H1 (cell line): ENCODE results near the gene MROH2A. TPM values are rescaled to one million over a fixed set of nuclear protein-coding genes. Genes with fewer than 3 reads are reported as not detected.

Source experiments
- CTCF ChIA-PET: fragments of 300-600 bp; sonication (Branson Sonifier 250); formaldehyde crosslinking; loops from one replicate; lab custom pipeline; 2021; ENCODE audit not compliant: partially characterized antibody; lab: Charles Lee
- POLR2A ChIA-PET: fragments of 300-600 bp; sonication (Branson Sonifier 250); formaldehyde crosslinking; loops from one replicate; lab custom pipeline; 2021; ENCODE audit warnings: inconsistent platforms; ENCODE audit not compliant: partially characterized antibody; lab: Charles Lee
- DNase-seq, 2 experiments: peaks; one replicate each; pipeline versions ENCODE4 v3.0.0 to v3.0.0-alpha.2; 2010 to 2022; ENCODE audit warnings: low spot score in 2 of 2, low read depth in 1 of 2, mixed read lengths in 1 of 2
- FAIRE-seq: peaks from 2 replicates; lab custom pipeline; 2011; peaks lifted over from hg19 to GRCh38; lab: Jason Lieb, UNC
- H2AFZ ChIP-seq: 2 replicates; pipeline ENCODE4 v1.8.1; 2012; ENCODE audit warnings: low read length, inconsistent platforms
- H2AK5ac ChIP-seq: 2 replicates; pipeline ENCODE4 v1.6.1; 2013; ENCODE audit warnings: low read depth, low read length
- H2BK120ac ChIP-seq: replicated peaks from 2 replicates; pipeline ENCODE3; 2013; ENCODE audit warnings: low read depth, low read length, inconsistent platforms
- H2BK12ac ChIP-seq: 2 replicates; pipeline ENCODE4 v1.6.1; 2013; ENCODE audit warnings: low read depth, low read length
- H2BK15ac ChIP-seq: 2 replicates; pipeline ENCODE4 v1.6.1; 2013; ENCODE audit warnings: low read length
- H2BK20ac ChIP-seq: 2 replicates; pipeline ENCODE4 v1.6.1; 2013; ENCODE audit warnings: low read length
- H2BK5ac ChIP-seq: 2 replicates; pipeline ENCODE4 v1.6.1; 2013; ENCODE audit warnings: low read depth, low read length
- H3K14ac ChIP-seq: 2 replicates; pipeline ENCODE4 v1.6.1; 2013; ENCODE audit warnings: inconsistent platforms; ENCODE audit not compliant: insufficient read length
- H3K18ac ChIP-seq: 2 replicates; pipeline ENCODE4 v1.6.1; 2013; ENCODE audit warnings: low read length; ENCODE audit errors: extremely low read depth
- H3K23ac ChIP-seq: 2 replicates; pipeline ENCODE4 v1.6.1; 2013; ENCODE audit warnings: inconsistent platforms; ENCODE audit not compliant: insufficient read length
- H3K23me2 ChIP-seq: 2 replicates; pipeline ENCODE4 v1.6.1; 2013; ENCODE audit warnings: low read depth, low read length
- H3K27ac ChIP-seq: 2 replicates; pipeline ENCODE4 v1.6.1; 2011; ENCODE audit warnings: low read depth, low read length, inconsistent platforms
- H3K27me3 ChIP-seq, 4 experiments: replicated peaks in 1 of 4; 1 replicate in 1 of 4; 2 replicates in 3 of 4; pipeline versions ENCODE4 v1.6.1 to v1.8.1; 2011 to 2013; ENCODE audit warnings: low read length in 3 of 4, mild to moderate bottlenecking in 3 of 4, inconsistent platforms in 2 of 4, mixed read lengths in 2 of 4, moderate library complexity in 1 of 4; ENCODE audit not compliant: control insufficient read depth in 3 of 4, insufficient read depth in 3 of 4; ENCODE audit errors: extremely low read depth in 1 of 4
- H3K36me3 ChIP-seq, 4 experiments: 2 replicates each; pipeline versions ENCODE4 v1.6.1 to v1.8.1; 2011 to 2013; ENCODE audit warnings: mild to moderate bottlenecking in 4 of 4, low read length in 3 of 4, moderate library complexity in 2 of 4, control low read depth in 1 of 4, inconsistent platforms in 1 of 4; ENCODE audit not compliant: insufficient read depth in 4 of 4, control insufficient read depth in 2 of 4
- H3K4ac ChIP-seq: replicated peaks from 2 replicates; pipeline ENCODE3; 2013; ENCODE audit warnings: low read length, low read depth, mixed read lengths, inconsistent platforms; ENCODE audit not compliant: insufficient read length
- H3K4me1 ChIP-seq, 4 experiments: replicated peaks in 1 of 4; 1 replicate in 1 of 4; 2 replicates in 3 of 4; pipeline versions ENCODE4 v1.6.1 to v1.8.1; 2011 to 2013; ENCODE audit warnings: low read length in 3 of 4, inconsistent platforms in 2 of 4, mixed read lengths in 1 of 4; ENCODE audit not compliant: insufficient read depth in 4 of 4, control insufficient read depth in 3 of 4
- H3K4me2 ChIP-seq, 2 experiments: 2 replicates each; pipeline versions ENCODE4 v1.6.1 to v1.8.1; 2011 to 2013; ENCODE audit warnings: low read depth in 2 of 2, low read length in 2 of 2, control low read depth in 1 of 2, inconsistent platforms in 1 of 2, mild to moderate bottlenecking in 1 of 2; ENCODE audit not compliant: insufficient read depth in 1 of 2
- H3K4me3 ChIP-seq, 4 experiments: fragments of 200-600, 300-600 bp in 1 of 4; sonication (generic), shearing (Covaris generic), sonication (Bioruptor Twin) in 1 of 4; 2 replicates each; pipeline versions ENCODE4 v1.5.1 to v1.8.1; 2011 to 2016; ENCODE audit warnings: low read length in 4 of 4, low read depth in 3 of 4, control low read depth in 2 of 4, inconsistent platforms in 2 of 4, mild to moderate bottlenecking in 2 of 4, mixed read lengths in 1 of 4, moderate library complexity in 1 of 4; ENCODE audit not compliant: insufficient read depth in 2 of 4; ENCODE audit errors: extremely low read depth in 1 of 4
- H3K56ac ChIP-seq: replicated peaks from 2 replicates; pipeline ENCODE3; 2013; ENCODE audit warnings: low read depth, mild to moderate bottlenecking, mixed read lengths, low read length, inconsistent platforms; ENCODE audit not compliant: insufficient read length
- H3K79me1 ChIP-seq: 2 replicates; pipeline ENCODE4 v1.6.1; 2013; ENCODE audit warnings: low read depth, low read length, control low read depth
- H3K79me2 ChIP-seq, 2 experiments: 2 replicates each; pipeline versions ENCODE4 v1.6.1 to v1.8.1; 2012 to 2013; ENCODE audit warnings: low read length in 2 of 2, mild to moderate bottlenecking in 2 of 2, inconsistent platforms in 1 of 2; ENCODE audit not compliant: insufficient read depth in 2 of 2, control insufficient read depth in 1 of 2
- H3K9ac ChIP-seq, 4 experiments: replicated peaks in 1 of 4; 1 replicate in 1 of 4; 2 replicates in 3 of 4; pipeline versions ENCODE4 v1.6.1 to v1.8.1; 2011 to 2013; ENCODE audit warnings: low read depth in 3 of 4, low read length in 3 of 4, control low read depth in 2 of 4, mild to moderate bottlenecking in 2 of 4, moderate library complexity in 2 of 4, inconsistent platforms in 1 of 4; ENCODE audit errors: extremely low read depth in 1 of 4
- H3K9me3 ChIP-seq, 2 experiments: 2 replicates each; pipeline versions ENCODE4 v1.6.1 to v1.8.1; 2012 to 2013; ENCODE audit warnings: mild to moderate bottlenecking in 2 of 2, moderate library complexity in 2 of 2, control low read depth in 1 of 2, inconsistent platforms in 1 of 2, low read depth in 1 of 2, low read length in 1 of 2, mixed read lengths in 1 of 2; ENCODE audit not compliant: insufficient read depth in 2 of 2
- H4K20me1 ChIP-seq, 2 experiments: replicated peaks in 1 of 2; 2 replicates each; pipeline versions ENCODE3 to v1.8.1; 2011 to 2013; ENCODE audit warnings: inconsistent platforms in 2 of 2, low read length in 2 of 2, mild to moderate bottlenecking in 1 of 2; ENCODE audit not compliant: insufficient read depth in 2 of 2, control insufficient read depth in 1 of 2
- H4K5ac ChIP-seq: 2 replicates; pipeline ENCODE4 v1.6.1; 2013; ENCODE audit warnings: low read length, low read depth, mixed read lengths, inconsistent platforms; ENCODE audit not compliant: insufficient read length
- H4K8ac ChIP-seq: 2 replicates; pipeline ENCODE4 v1.8.0; 2013; ENCODE audit warnings: mild to moderate bottlenecking, moderate library complexity, low read length, inconsistent platforms; ENCODE audit not compliant: insufficient read depth; ENCODE audit errors: extremely low read depth
- H4K91ac ChIP-seq: replicated peaks from 2 replicates; pipeline ENCODE3; 2013; ENCODE audit warnings: low read length, mixed read lengths, inconsistent platforms; ENCODE audit not compliant: insufficient read length
- CBX8 ChIP-seq: fragments of 300-800, 300-1000 bp; sonication (generic); IDR thresholded peaks from 2 replicates; pipeline ENCODE4 v1.7.1; 2016; ENCODE audit warnings: low read depth, low read length, borderline replicate concordance
- CREB1 ChIP-seq: IDR thresholded peaks from 2 replicates; pipeline ENCODE4 v1.6.1; 2012; ENCODE audit warnings: inconsistent platforms
- EP300 ChIP-seq, 2 experiments: IDR thresholded peaks; 1 replicate in 1 of 2; 2 replicates in 1 of 2; pipeline ENCODE4 v1.6.1; 2011 to 2012; ENCODE audit warnings: low read depth in 2 of 2, low read length in 2 of 2, mild to moderate bottlenecking in 2 of 2, borderline replicate concordance in 1 of 2, inconsistent platforms in 1 of 2, moderate library complexity in 1 of 2
- HDAC2 ChIP-seq, 2 experiments: fragments of 300-600 bp in 1 of 2; sonication (generic) in 1 of 2; IDR thresholded peaks; 2 replicates each; pipeline ENCODE4 v1.6.1; 2011 to 2012; ENCODE audit warnings: low read depth in 2 of 2, low read length in 2 of 2, mild to moderate bottlenecking in 2 of 2, moderate library complexity in 2 of 2, borderline replicate concordance in 1 of 2, inconsistent platforms in 1 of 2
- JUND ChIP-seq: IDR thresholded peaks from 2 replicates; pipeline ENCODE4 v1.6.1; 2011; ENCODE audit warnings: mild to moderate bottlenecking, improper control_type of control experiment, low read length
- NRF1 ChIP-seq: IDR thresholded peaks from 2 replicates; pipeline ENCODE4 v1.6.1; 2011; ENCODE audit warnings: mild to moderate bottlenecking, low read depth, low read length, improper control_type of control experiment
- RBBP5 ChIP-seq: IDR thresholded peaks from 2 replicates; pipeline ENCODE4 v1.7.1; 2012; ENCODE audit warnings: low read depth, mild to moderate bottlenecking, inconsistent platforms, low read length, moderate library complexity, borderline replicate concordance
- SIN3A ChIP-seq, 2 experiments: IDR thresholded peaks in 1 of 2; conservative IDR thresholded peaks in 1 of 2; 2 replicates each; pipeline ENCODE4 v1.6.1; 2011 to 2012; ENCODE audit warnings: low read length in 2 of 2, improper control_type of control experiment in 1 of 2, low read depth in 1 of 2, mild to moderate bottlenecking in 1 of 2
- SIRT6 ChIP-seq: IDR thresholded peaks from one replicate; pipeline ENCODE4 v1.7.1; 2012; ENCODE audit warnings: low read length, inconsistent platforms
- SP2 ChIP-seq: IDR thresholded peaks from 2 replicates; pipeline ENCODE4 v1.6.1; 2012; ENCODE audit warnings: mild to moderate bottlenecking, low read length, inconsistent platforms
- TBP ChIP-seq: IDR thresholded peaks from 2 replicates; pipeline ENCODE4 v1.6.1; 2011; ENCODE audit warnings: low read depth, low read length, improper control_type of control experiment
- TCF12 ChIP-seq: IDR thresholded peaks from 2 replicates; pipeline ENCODE4 v1.6.1; 2011; ENCODE audit warnings: low read depth, mild to moderate bottlenecking, low read length
- USF2 ChIP-seq: IDR thresholded peaks from 2 replicates; pipeline ENCODE4 v1.6.1; 2011; ENCODE audit warnings: low read length, improper control_type of control experiment
- ZNF274 ChIP-seq: IDR thresholded peaks from 2 replicates; pipeline ENCODE4 v1.7.0; 2012; ENCODE audit warnings: low read length, borderline replicate concordance; ENCODE audit errors: extremely low read depth
- WGBS, 2 experiments: shearing (Covaris generic) in 1 of 2; methylation state at CpG; one replicate each; pipeline versions ENCODE4 v1.1.6 to v1.1.7; 2013 to 2015; ENCODE audit warnings: low lambda C conversion rate in 2 of 2, mixed read lengths in 2 of 2, inconsistent platforms in 1 of 2, low coverage in 1 of 2, missing lambda C conversion rate in 1 of 2; ENCODE audit not compliant: insufficient replicate concordance in 2 of 2, insufficient coverage in 1 of 2, insufficient read length in 1 of 2; ENCODE audit errors: extremely low coverage in 1 of 2, missing lambda C conversion rate in 1 of 2; 5-methylcytosine and 5-hydroxymethylcytosine counted together
- polyA plus RNA-seq, 7 experiments: library from polyadenylated mRNA; depleted of rRNA in 3 of 7; stranded (reverse) in 5 of 7; unstranded in 2 of 7; fragments of >200 nt in 5 of 7; fragments of 200-250 nt in 2 of 7; gene quantifications; 1 replicate in 5 of 7; 2 replicates in 1 of 7; 4 replicates in 1 of 7; pipeline versions ENCODE4 v1.2.1 to v1.2.3, GENCODE V29; 2011 to 2013; ENCODE audit warnings: missing spikeins in 2 of 7, mixed read lengths in 2 of 7
- total RNA-seq: library from RNA; stranded (reverse); fragmentation: NEBNext Ultra II Directional; extraction: Animal tissue kit (Norgen Biotek cat#: 25700); gene quantifications from 2 replicates; pipeline ENCODE4 v1.2.1, GENCODE V29; 2021

MROH2A gene
- total and polyA plus RNA-seq, 2 of the 8 experiments (the other 6 are each of a cell fraction or from before 2014, with no cell fraction given), result not detected

GRCh38 chr2:233821196-233821595 is 43.1 kb downstream of the MROH2A start:
- no peaks in the 10 kb centered on the region for H3K4me1 ChIP-seq
- 80% methylated on average over 3 of the region's 3 CpGs; no CpG with 5 or more reads in 1 of the 2 experiments for WGBS, 2 experiments
- no peak overlapping the region for H3K23ac ChIP-seq
- no peak for DNase-seq
- no peak overlapping the region for H3K14ac ChIP-seq
- H3K4ac ChIP-seq, result no peak overlapping the region
- H2BK20ac ChIP-seq, result no peak overlapping the region
- no peak overlapping the region for H2BK5ac ChIP-seq
- H2BK12ac ChIP-seq, result no peak overlapping the region
- H3K79me1 ChIP-seq, result no peaks in the 10 kb centered on the region
- ChIA-PET POLR2A (no interaction called here), CTCF (interaction anchor here (0.7 to 2.0 kb wide), 5 partner anchors 11 to 518 kb away, joined by 3 to 6 read pairs (median 3); no protein-coding TSS in a partner anchor)
- no peak overlapping the region for H2BK120ac ChIP-seq
- no peak overlapping the region for H2BK15ac ChIP-seq
- no peak overlapping the region for H3K27ac ChIP-seq
- H3K18ac ChIP-seq, result no peak overlapping the region
- H2AK5ac ChIP-seq, result no peak overlapping the region
- H3K56ac ChIP-seq, result no peak overlapping the region
- no peaks in the 10 kb centered on the region for H4K20me1 ChIP-seq
- no peak overlapping the region for H4K5ac ChIP-seq
- no peaks in the 10 kb centered on the region for H3K27me3 ChIP-seq
- H3K4me2 ChIP-seq, result no peak overlapping the region
- no peaks in the 10 kb centered on the region for H3K9me3 ChIP-seq
- no peak overlapping the region for H4K8ac ChIP-seq
- H3K9ac ChIP-seq, result no peak overlapping the region
- H3K4me3 ChIP-seq, result no peak overlapping the region
- H3K79me2 ChIP-seq, result no peaks in the 10 kb centered on the region
- no peak for FAIRE-seq
- H2AFZ ChIP-seq, result no peak overlapping the region
- no peak overlapping the region for H4K91ac ChIP-seq
- H3K36me3 ChIP-seq, result no peaks in the 10 kb centered on the region
- no peaks in the 10 kb centered on the region for H3K23me2 ChIP-seq
- no peak for TF ChIP-seq ZNF274
- TF ChIP-seq EP300 (IDR thresholded peaks at IDR 0.05; ENCODE audit: borderline replicate concordance in 1 of 2, low read depth in 2 of 2, low read length in 2 of 2), result no peak
- TF ChIP-seq TCF12, result no peak
- no peak for TF ChIP-seq SP2
- TF ChIP-seq SIN3A (conservative IDR thresholded peaks at IDR 0.05 in 1 of 2, IDR thresholded peaks at IDR 0.05 in 1 of 2; ENCODE audit: low read depth in 1 of 2, low read length in 2 of 2), result no peak
- TF ChIP-seq HDAC2 (IDR thresholded peaks at IDR 0.05; ENCODE audit: borderline replicate concordance in 1 of 2, low read depth in 2 of 2, low read length in 2 of 2), result no peak
- no peak for TF ChIP-seq RBBP5
- TF ChIP-seq CREB1, result no peak
- no peak for TF ChIP-seq USF2
- no peak for TF ChIP-seq NRF1
- no peak for TF ChIP-seq SIRT6
- no peak for TF ChIP-seq JUND
- TF ChIP-seq CBX8, result no peak
- TF ChIP-seq TBP, result no peak
